ENCODE measurements around the gene ATF4. TPM values are rescaled to one million over a fixed set of nuclear protein-coding genes. Genes with fewer than 3 reads are reported as not detected.

ATF4 gene
- total RNA-seq, 3 donors from 2014 or later, result 201 to 581 (median 205) TPM

DNA sequence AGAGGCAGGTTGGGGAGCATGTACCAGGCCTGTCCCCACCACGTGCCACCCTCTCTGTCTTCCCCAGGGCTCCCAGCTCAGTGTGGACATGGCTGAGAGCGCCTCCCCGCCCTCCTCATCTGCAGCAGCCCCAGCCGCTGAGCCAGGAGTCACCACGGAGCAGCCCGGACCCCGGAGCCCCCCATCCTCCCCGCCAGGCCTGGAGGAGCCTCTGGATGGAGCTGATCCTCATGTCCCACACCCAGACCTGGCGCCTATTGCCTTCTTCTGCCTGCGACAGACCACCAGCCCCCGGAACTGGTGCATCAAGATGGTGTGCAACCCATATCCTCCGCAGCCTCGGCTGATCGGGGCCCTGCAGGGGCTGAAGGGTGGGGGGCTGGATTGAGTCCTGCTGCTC, 50.3 kb downstream of the ATF4 start, which contains the start of gene CACNA1I:
TSS of gene CACNA1I (plus strand) at position 89 of the 400 bp plus-strand sequence. CDS start at position 89, 0 bp downstream.
- intact Hi-C loops (cut with DNase I, micrococcal nuclease), result no loop called here
- Histone ChIP-seq H3K9me3 (no peaks in the 10 kb centered on the region), H3K4me3 (no peak within 1 kb of the TSS), H3K36me3 (ENCODE audit: low read depth) (no peaks in the 10 kb centered on the region), H3K4me1 (ENCODE audit: low read depth) (no peaks in the 10 kb centered on the region)
- TF ChIP-seq CTCF (IDR thresholded peaks at IDR 0.05), result no peak
- DNase-seq (no peak), ATAC-seq (no peak)

- ATAC-seq, result no peak
- Histone ChIP-seq H3K36me3 (ENCODE audit: low read depth) (no peaks in the 10 kb centered on the region), H3K4me3 (no peak overlapping the region), H3K9me3 (no peaks in the 10 kb centered on the region), H3K4me1 (ENCODE audit: low read depth) (no peaks in the 10 kb centered on the region)
- intact Hi-C loops (cut with DNase I, micrococcal nuclease), result no loop called here
- no peak for DNase-seq
- TF ChIP-seq CTCF (IDR thresholded peaks at IDR 0.05), result no peak
Observed at GRCh38 chr22:39571538-39571937, 51.2 kb downstream of the ATF4 start.

Other genes starting within 250 kb of the ATF4 start
- 1,000 to 10,000 TPM; 1,561 to 1,749 (median 1,709) TPM for gene RPL3, start 200.9 kb upstream of the ATF4 start, total RNA-seq
- 10 to 100 TPM in 1 of 3 donors, 1 to 10 TPM in 2; 1.7 to 26.5 (median 2.9) TPM for gene SYNGR1, start 170.6 kb upstream of the ATF4 start, total RNA-seq
- 10 to 100 TPM; 19.2 to 29.9 (median 24.8) TPM for gene TAB1, start 120.8 kb upstream of the ATF4 start, total RNA-seq
- 1 to 10 TPM; 5.1 to 8.5 (median 6.5) TPM for gene MGAT3, start 63.5 kb upstream of the ATF4 start, total RNA-seq
- 10 to 100 TPM; 29.8 to 38.4 (median 34.0) TPM for gene MIEF1, start 18.3 kb upstream of the ATF4 start, total RNA-seq
- gene RPS19BP1, start 12.2 kb downstream of the ATF4 start, total RNA-seq, result 10 to 100 TPM; 59.1 to 77.7 (median 61.2) TPM
- gene CACNA1I, start 50.2 kb downstream of the ATF4 start, total RNA-seq, result under 1 TPM; 0.19 to 0.41 (median 0.20) TPM

Measured in mucosa of descending colon (tissue), 3 donors.